NCI-H187 treated with DMSO at 0.1 percent for 48 hours (cell line): ENCODE results near the gene SOX8.

Source experiments
- DNase-seq: peaks from one replicate; lab custom pipeline; 2025; lab: John Stamatoyannopoulos, UW

The SOX8 gene

DNA sequence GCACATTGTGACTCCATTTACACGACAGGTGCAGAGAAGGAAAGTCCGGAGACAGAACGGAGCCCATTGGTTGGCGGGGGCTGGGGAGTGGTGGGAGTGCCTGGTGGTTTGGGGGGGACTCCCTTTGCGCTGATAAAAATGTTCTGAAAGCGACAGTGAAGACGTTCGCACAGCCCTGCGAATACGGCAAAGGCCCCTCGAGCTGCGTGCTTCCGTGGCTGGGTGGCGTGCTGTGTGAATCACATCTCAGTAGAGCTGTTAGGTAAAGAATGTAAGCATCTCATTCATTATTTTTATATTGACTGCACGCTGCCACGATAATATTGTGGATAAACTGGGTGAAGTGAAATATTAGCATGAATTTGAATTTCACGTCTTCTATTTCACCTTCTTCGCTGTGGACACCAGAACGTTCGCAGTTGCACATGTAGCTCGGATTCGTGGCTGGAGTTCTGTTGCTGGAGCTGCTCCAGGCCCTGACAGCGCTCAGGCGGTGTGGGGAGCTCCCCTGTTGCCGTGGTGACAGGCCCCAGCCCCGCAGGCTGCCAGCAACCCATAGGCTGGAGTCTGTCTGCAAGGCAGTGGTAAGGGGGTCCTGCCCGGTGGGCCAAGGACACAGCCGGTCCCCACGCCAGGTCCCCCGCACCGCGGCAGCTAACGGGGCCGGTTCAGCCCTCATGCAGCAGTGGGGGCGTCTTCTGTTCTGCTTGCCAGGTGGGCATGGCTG, 44.6 kb downstream of the SOX8 start:
- no peak for DNase-seq

GRCh38 chr16:1026784-1027500, 45.4 kb downstream of the SOX8 start:
- DNase-seq, result no peak

DNA sequence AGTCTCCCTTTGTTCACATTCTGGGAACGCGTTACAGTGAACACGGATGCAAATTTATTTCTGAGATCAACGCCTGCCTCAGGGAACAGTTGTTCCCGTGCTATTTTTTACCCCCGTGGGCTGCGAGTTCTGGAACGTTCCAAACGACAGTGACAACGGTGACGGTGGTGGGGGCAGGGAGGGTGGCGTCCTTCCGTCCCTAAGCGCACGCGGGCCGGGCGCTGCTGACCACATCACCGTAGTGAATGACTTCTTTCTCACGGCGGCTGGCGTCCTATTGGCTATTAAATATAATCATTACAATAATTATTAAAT, 45.9 kb downstream of the SOX8 start:
- DNase-seq, result no peak

GRCh38 chr16:1028056-1028455, 46.5 kb downstream of the SOX8 start:
- no peak for DNase-seq

GRCh38 chr16:1028524-1029258, 47.1 kb downstream of the SOX8 start:
- no peak for DNase-seq

- no peak for DNase-seq
These were observed 47.6 kb downstream of the SOX8 start for GRCh38 chr16:1029259-1029545.

DNA sequence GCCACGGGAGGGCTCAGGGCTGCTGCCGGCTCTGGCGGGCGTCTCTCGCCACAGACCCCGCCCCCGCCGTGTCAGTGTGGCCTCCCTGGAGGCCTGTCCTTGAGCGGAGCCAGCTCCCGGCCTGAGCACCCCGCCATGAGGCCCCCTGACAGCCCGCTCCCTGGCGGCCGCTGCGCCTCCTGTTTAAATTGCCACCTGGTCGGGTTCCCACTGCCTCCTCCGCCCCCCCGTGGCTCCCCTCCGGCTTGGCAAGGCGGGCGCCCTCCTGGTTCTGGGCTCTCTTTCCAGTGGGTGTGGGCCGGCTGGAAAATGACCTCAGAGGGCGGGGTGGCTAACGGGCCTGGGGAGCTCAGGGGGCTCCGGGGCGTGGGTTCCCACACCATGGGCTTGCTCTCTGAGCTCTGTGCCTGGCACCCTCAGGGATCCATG, 48.9 kb downstream of the SOX8 start:
- no peak for DNase-seq

- no peak for DNase-seq
These were observed 50.1 kb downstream of the SOX8 start for GRCh38 chr16:1031666-1032065.

DNA sequence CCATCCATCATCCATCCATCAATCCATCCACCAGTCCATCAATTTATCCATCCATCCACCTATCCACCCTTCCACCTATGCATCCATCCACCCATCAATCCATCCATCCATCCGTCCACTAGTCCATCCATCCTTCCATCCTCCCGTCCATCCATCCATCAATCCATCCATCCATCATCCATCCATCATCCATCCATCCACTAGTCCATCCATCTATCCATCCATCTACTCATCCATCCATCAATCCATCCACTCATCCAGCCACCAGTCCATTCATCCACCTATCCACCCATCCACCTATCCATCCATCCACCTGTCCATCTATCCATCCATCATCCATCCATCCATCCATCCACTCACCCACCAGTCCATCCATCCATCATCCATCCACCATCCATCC, 51.0 kb downstream of the SOX8 start:
- DNase-seq, result no peak

- no peak for DNase-seq
These were observed 51.6 kb downstream of the SOX8 start for GRCh38 chr16:1033128-1033679.

GRCh38 chr16:1034230-1035065, 52.9 kb downstream of the SOX8 start:
- no peak for DNase-seq

- no peak for DNase-seq
These were observed 53.5 kb downstream of the SOX8 start for GRCh38 chr16:1035066-1035415.

GRCh38 chr16:1036166-1036565, 54.6 kb downstream of the SOX8 start:
- no peak for DNase-seq
